Keratinocyte (primary cell): ENCODE data around the gene FBXL5. TPM values are rescaled to one million over a fixed set of nuclear protein-coding genes. Genes with fewer than 3 reads are reported as not detected.

ENCODE experiments used
- DNase-seq: peaks from one replicate; pipeline ENCODE4 v3.0.0-alpha.2; 2011; ENCODE audit warnings: low read depth, missing footprints, low spot score
- FAIRE-seq: peaks from 2 replicates; lab custom pipeline; 2011; peaks lifted over from hg19 to GRCh38; lab: Jason Lieb, UNC
- H2AFZ ChIP-seq: 2 replicates; pipeline ENCODE4 v1.6.0; 2012; ENCODE audit warnings: low read length, control low read depth, inconsistent platforms; ENCODE audit not compliant: control insufficient read depth
- H3K27ac ChIP-seq: 2 replicates; pipeline ENCODE4 v1.5.1; 2011; ENCODE audit warnings: low read length; ENCODE audit not compliant: control insufficient read depth, insufficient read depth
- H3K27me3 ChIP-seq: 3 replicates; pipeline ENCODE4 v1.6.0; 2011; ENCODE audit warnings: low read length; ENCODE audit not compliant: control insufficient read depth, insufficient read depth; ENCODE audit errors: extremely low read depth
- H3K36me3 ChIP-seq, 2 experiments: 2 replicates in 1 of 2; 3 replicates in 1 of 2; pipeline ENCODE4 v1.5.1; 2011; ENCODE audit warnings: low read length in 2 of 2, mild to moderate bottlenecking in 1 of 2; ENCODE audit not compliant: control insufficient read depth in 2 of 2, insufficient read depth in 2 of 2; ENCODE audit errors: extremely low read depth in 1 of 2
- H3K4me1 ChIP-seq: 3 replicates; pipeline ENCODE4 v1.5.1; 2011; ENCODE audit warnings: low read length; ENCODE audit not compliant: control insufficient read depth, insufficient read depth; ENCODE audit errors: extremely low read depth
- H3K4me2 ChIP-seq: 3 replicates; pipeline ENCODE4 v1.6.0; 2011; ENCODE audit warnings: low read depth, low read length; ENCODE audit not compliant: control insufficient read depth, insufficient read depth; ENCODE audit errors: extremely low read depth
- H3K4me3 ChIP-seq, 3 experiments: fragments of 200-600 bp in 1 of 3; sonication (generic) in 1 of 3; 2 replicates in 2 of 3; 3 replicates in 1 of 3; pipeline ENCODE4 v1.5.1; 2011 to 2016; ENCODE audit warnings: low read length in 3 of 3, mild to moderate bottlenecking in 3 of 3, control low read depth in 2 of 3, inconsistent platforms in 1 of 3, low read depth in 1 of 3, mixed read lengths in 1 of 3, mixed run types in 1 of 3, moderate library complexity in 1 of 3; ENCODE audit not compliant: control insufficient read depth in 2 of 3, insufficient read depth in 2 of 3; ENCODE audit errors: extremely low read depth in 1 of 3
- H3K79me2 ChIP-seq: 2 replicates; pipeline ENCODE4 v1.6.0; 2012; ENCODE audit warnings: low read length; ENCODE audit not compliant: control insufficient read depth, insufficient read depth
- H3K9ac ChIP-seq: 3 replicates; pipeline ENCODE4 v1.6.0; 2011; ENCODE audit warnings: low read length; ENCODE audit not compliant: control insufficient read depth, insufficient read depth; ENCODE audit errors: extremely low read depth
- H3K9me1 ChIP-seq: 3 replicates; pipeline ENCODE4 v1.6.0; 2011; ENCODE audit warnings: low read length; ENCODE audit not compliant: control insufficient read depth, insufficient read depth; ENCODE audit errors: extremely low read depth
- H3K9me3 ChIP-seq: 2 replicates; pipeline ENCODE4 v1.5.1; 2012; ENCODE audit warnings: low read depth, low read length; ENCODE audit not compliant: control insufficient read depth
- H4K20me1 ChIP-seq: 3 replicates; pipeline ENCODE4 v1.6.0; 2011; ENCODE audit warnings: low read length; ENCODE audit not compliant: control insufficient read depth, insufficient read depth; ENCODE audit errors: extremely low read depth
- EZH2 ChIP-seq: IDR thresholded peaks from one replicate; pipeline ENCODE4 v1.6.1; 2012; ENCODE audit warnings: inconsistent platforms, mild to moderate bottlenecking, low read length, moderate library complexity
- dilution Hi-C: fragments of 300-500 bp; cut with MboI; formaldehyde crosslinking; loops from one replicate; pipeline ENCODE4 v1.7.0; 2020; ENCODE audit warnings: low sequenced_read_pairs; ENCODE audit not compliant: extremely low pct_ligation_motif_present
- polyA plus RNA-seq, 5 experiments: library from polyadenylated mRNA; depleted of rRNA in 3 of 5; stranded (reverse) in 3 of 5; stranded (forward) in 1 of 5; unstranded in 1 of 5; fragments of >200 nt; gene quantifications; 1 replicate in 1 of 5; 2 replicates in 3 of 5; 3 replicates in 1 of 5; pipeline versions ENCODE4 v1.2.1 to v1.2.3, GENCODE V29; 2011 to 2012; ENCODE audit warnings: missing spikeins in 2 of 5, low read depth in 1 of 5, low replicate concordance in 1 of 5
- TF ChIP-seq, protein P1 (sequence below), 3 experiments: IDR thresholded peaks in 1 of 3; conservative IDR thresholded peaks in 1 of 3; optimal IDR thresholded peaks in 1 of 3; 2 replicates in 2 of 3; 3 replicates in 1 of 3; pipeline versions ENCODE3 to v1.5.1; 2011; ENCODE audit warnings: low read length in 3 of 3, mild to moderate bottlenecking in 3 of 3, moderate library complexity in 2 of 3, control low read depth in 1 of 3, inconsistent platforms in 1 of 3; ENCODE audit not compliant: insufficient read depth in 2 of 3; ENCODE audit errors: extremely low read depth in 1 of 3

The FBXL5 gene
- polyA plus RNA-seq, 1 donor (not counting 4 experiments of a cell fraction or from before 2014, with no cell fraction given) = 63.1 TPM

DNA sequence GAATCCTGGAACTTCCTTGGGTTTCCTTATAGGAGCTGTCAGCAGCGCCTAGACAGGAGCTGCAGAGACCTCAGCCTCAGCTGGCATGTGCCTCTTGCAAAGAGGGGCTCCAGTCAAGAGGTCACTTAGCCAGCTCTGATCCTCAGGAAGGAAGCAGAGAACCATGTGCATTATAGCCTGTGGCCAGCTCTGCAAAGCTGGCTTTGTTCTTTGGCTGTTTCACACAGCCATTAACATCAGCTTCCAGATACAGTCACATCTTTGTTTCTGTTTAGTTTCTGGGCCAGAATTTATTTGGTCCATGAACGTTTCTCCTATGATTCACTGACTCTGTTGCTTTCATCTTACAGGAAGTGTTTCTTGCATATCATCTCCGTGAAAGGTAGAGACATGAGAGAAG is 93.0 kb downstream of the FBXL5 start:
- Histone ChIP-seq H3K36me3 (peaks cover 4 to 7% of the 10 kb centered on the region in 2 experiments), H3K9me1 (no peaks in the 10 kb centered on the region), H3K4me3 (no peak overlapping the region), H3K9ac (no peak overlapping the region), H2AFZ (no peak overlapping the region), H4K20me1 (no peaks in the 10 kb centered on the region), H3K4me2 (no peak overlapping the region), H3K4me1 (peaks cover 10% of the 10 kb centered on the region), H3K9me3 (no peaks in the 10 kb centered on the region), H3K27ac (peak overlapping the region; percentile 15), H3K79me2 (no peaks in the 10 kb centered on the region), H3K27me3 (no peaks in the 10 kb centered on the region)
- FAIRE-seq (no peak), DNase-seq (no peak)
- dilution Hi-C loops = no loop called here
- TF ChIP-seq, protein P1, sequence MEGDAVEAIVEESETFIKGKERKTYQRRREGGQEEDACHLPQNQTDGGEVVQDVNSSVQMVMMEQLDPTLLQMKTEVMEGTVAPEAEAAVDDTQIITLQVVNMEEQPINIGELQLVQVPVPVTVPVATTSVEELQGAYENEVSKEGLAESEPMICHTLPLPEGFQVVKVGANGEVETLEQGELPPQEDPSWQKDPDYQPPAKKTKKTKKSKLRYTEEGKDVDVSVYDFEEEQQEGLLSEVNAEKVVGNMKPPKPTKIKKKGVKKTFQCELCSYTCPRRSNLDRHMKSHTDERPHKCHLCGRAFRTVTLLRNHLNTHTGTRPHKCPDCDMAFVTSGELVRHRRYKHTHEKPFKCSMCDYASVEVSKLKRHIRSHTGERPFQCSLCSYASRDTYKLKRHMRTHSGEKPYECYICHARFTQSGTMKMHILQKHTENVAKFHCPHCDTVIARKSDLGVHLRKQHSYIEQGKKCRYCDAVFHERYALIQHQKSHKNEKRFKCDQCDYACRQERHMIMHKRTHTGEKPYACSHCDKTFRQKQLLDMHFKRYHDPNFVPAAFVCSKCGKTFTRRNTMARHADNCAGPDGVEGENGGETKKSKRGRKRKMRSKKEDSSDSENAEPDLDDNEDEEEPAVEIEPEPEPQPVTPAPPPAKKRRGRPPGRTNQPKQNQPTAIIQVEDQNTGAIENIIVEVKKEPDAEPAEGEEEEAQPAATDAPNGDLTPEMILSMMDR (optimal IDR thresholded peaks at IDR 0.05 in 1 of 3, IDR thresholded peaks at IDR 0.05 in 1 of 3, conservative IDR thresholded peaks at IDR 0.05 in 1 of 3; ENCODE audit: extremely low read depth in 1 of 3, insufficient read depth in 2 of 3, low read length in 3 of 3) = no peak
- TF ChIP-seq EZH2 = no peak

DNA sequence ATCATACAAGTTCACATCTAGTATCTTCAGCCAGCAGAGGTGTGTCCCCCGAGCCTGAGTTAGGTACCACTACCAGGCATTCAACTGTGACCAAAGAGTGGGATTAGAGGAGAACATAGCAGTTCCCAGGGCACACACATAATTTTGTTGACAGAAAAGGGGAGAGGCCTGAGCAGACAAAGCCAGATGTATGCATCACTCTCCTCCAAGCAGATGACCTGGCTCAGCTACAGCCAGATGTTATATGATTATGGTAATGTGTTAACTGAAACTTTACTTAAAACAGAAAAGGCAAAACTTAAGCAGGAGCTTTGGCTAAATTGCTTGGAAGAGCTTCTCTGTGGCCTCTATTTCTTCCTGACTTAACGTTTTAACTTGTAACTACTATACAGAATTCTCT is 96.6 kb downstream of the FBXL5 start:
- Histone ChIP-seq H3K27me3 (no peaks in the 10 kb centered on the region), H3K4me3 (no peak overlapping the region), H3K36me3 (peaks cover 3 to 4% of the 10 kb centered on the region in 2 experiments), H3K9me3 (no peaks in the 10 kb centered on the region), H2AFZ (no peak overlapping the region), H3K4me1 (peaks cover 10% of the 10 kb centered on the region), H3K79me2 (no peaks in the 10 kb centered on the region), H3K9me1 (no peaks in the 10 kb centered on the region), H3K27ac (no peak overlapping the region), H3K9ac (no peak overlapping the region), H3K4me2 (no peak overlapping the region), H4K20me1 (no peaks in the 10 kb centered on the region)
- FAIRE-seq = no peak
- DNase-seq = no peak
- TF ChIP-seq, protein P1 (optimal IDR thresholded peaks at IDR 0.05 in 1 of 3, IDR thresholded peaks at IDR 0.05 in 1 of 3, conservative IDR thresholded peaks at IDR 0.05 in 1 of 3; ENCODE audit: extremely low read depth in 1 of 3, insufficient read depth in 2 of 3, low read length in 3 of 3) = no peak
- TF ChIP-seq EZH2 = no peak
- dilution Hi-C loops = no loop called here
